GM12878 (cell line): ENCODE results near the gene TMEM127.

Experiments used
- SREBF1 ChIP-seq: IDR thresholded peaks from 2 replicates; pipeline ENCODE4 v1.6.1; 2012; ENCODE audit warnings: mild to moderate bottlenecking, low read length
- YBX1 ChIP-seq: fragments of 450-650 bp; IDR thresholded peaks from 2 replicates; pipeline ENCODE4 v1.6.1; 2016; ENCODE audit warnings: antibody characterized with exemption

DNA sequence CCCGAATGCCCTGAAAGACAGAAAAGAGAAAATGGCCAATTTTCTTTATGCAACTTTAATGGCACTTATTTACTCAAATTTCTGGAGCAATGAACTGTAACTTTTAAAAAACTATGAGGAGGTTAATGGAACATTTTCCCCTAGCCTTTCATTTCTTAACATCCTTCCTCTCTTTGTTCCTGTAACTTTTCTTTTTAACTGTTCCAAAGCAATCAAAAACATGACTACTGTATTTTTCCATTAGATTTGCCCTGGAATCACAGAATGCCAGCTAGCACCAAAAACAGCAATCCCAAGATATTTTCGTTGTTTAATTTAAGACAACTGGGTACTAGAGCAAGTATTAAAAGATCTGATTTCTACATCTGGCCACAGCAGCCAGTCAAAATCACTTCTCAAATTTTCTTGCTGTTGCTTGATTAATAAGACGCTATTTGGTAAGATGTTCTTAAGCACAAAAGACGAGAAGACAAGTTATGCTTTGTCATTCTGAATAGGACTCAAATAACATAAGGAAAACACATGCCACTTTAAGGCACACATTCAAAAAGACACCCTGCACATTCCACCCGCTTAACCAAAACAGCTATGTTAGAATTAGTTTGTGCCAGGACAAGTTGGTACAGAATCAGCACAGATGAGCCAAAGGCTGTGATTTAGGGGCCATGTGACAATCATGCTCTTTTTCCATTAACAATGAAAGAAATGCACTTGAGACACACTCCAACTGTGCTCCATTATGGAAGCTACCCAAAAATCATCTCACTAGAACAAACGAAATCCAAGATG, 60.8 kb downstream of the TMEM127 start:
- TF ChIP-seq SREBF1: no peak
- TF ChIP-seq YBX1: no peak
